HCT116 (cell line): ENCODE measurements around the gene GK. TPM values are rescaled to one million over a fixed set of nuclear protein-coding genes. Genes with fewer than 3 reads are reported as not detected.

Experiments used
- ATAC-seq: fragments of 200-7000 bp; cut with Tn5 transposase; 2 replicates; pipeline ENCODE4 v1.9.1; 2020; ENCODE audit warnings: mild to moderate bottlenecking, moderate library complexity
- BruUV-seq: library from RNA; stranded (reverse); fragments of 400-500 nt; replicated peaks from 2 replicates; lab custom pipeline; 2021; lab: Mats Ljungman, UMichigan
- CTCF ChIA-PET: fragments of 300-600 bp; sonication (Branson Sonifier 250); formaldehyde crosslinking; loops from one replicate; lab custom pipeline; 2021; ENCODE audit warnings: antibody characterized with exemption; lab: Charles Lee
- POLR2A ChIA-PET: fragments of 300-600, 350-600 bp; sonication (Branson Sonifier 250); formaldehyde crosslinking; loops from one replicate; lab custom pipeline; 2021; ENCODE audit warnings: antibody characterized with exemption; lab: Charles Lee
- RAD21 ChIA-PET, 2 experiments: fragments of 300-600 bp; sonication (Branson Sonifier 250); formaldehyde crosslinking; loops; one replicate each; lab custom pipeline; 2023; ENCODE audit warnings: low total read pairs in 2 of 2; ENCODE audit not compliant: uncharacterized antibody in 2 of 2, unreplicated experiment in 2 of 2, low non-redundant PET in 1 of 2; lab: Charles Lee
- DNase-seq: peaks from one replicate; pipeline ENCODE4 v3.0.0-alpha.2; 2010; ENCODE audit warnings: low read depth, low spot score
- H2AFZ ChIP-seq: fragments of 200-600 bp; shearing (Covaris generic), sonication (generic); 2 replicates; pipeline ENCODE4 v1.6.1; 2017; ENCODE audit warnings: low read depth, mixed run types, mixed read lengths, antibody characterized with exemption, low read length; ENCODE audit not compliant: poor library complexity, severe bottlenecking
- H3K27ac ChIP-seq: 2 replicates; pipeline ENCODE4 v1.5.1; 2012; ENCODE audit warnings: low read depth, low read length
- H3K27me3 ChIP-seq: fragments of 200-600 bp; sonication (generic); 2 replicates; pipeline ENCODE4 v1.6.1; 2016; ENCODE audit warnings: mixed run types, low read length, mixed read lengths; ENCODE audit not compliant: insufficient read depth
- H3K36me3 ChIP-seq, 2 experiments: fragments of 200-500 bp in 1 of 2; fragments of 200-600 bp in 1 of 2; sonication (Bioruptor generic) in 1 of 2; sonication (generic) in 1 of 2; 2 replicates each; pipeline versions ENCODE4 v1.5.1 to v1.6.1; 2014 to 2016; ENCODE audit warnings: low read length in 2 of 2, inconsistent platforms in 1 of 2, mixed read lengths in 1 of 2, mixed run types in 1 of 2; ENCODE audit not compliant: insufficient read depth in 2 of 2, control insufficient read depth in 1 of 2
- H3K4me1 ChIP-seq, 2 experiments: fragments of 200-600 bp in 1 of 2; sonication (generic) in 1 of 2; 2 replicates each; pipeline versions ENCODE4 v1.5.1 to v1.6.1; 2012 to 2017; ENCODE audit warnings: low read length in 2 of 2, inconsistent platforms in 1 of 2, mild to moderate bottlenecking in 1 of 2, mixed read lengths in 1 of 2, mixed run types in 1 of 2, moderate library complexity in 1 of 2; ENCODE audit not compliant: insufficient read depth in 2 of 2, control insufficient read depth in 1 of 2
- H3K4me2 ChIP-seq: fragments of 200-600 bp; sonication (generic); 2 replicates; pipeline ENCODE4 v1.6.1; 2017; ENCODE audit warnings: mixed run types, low read length, mixed read lengths
- H3K4me3 ChIP-seq, 2 experiments: fragments of 200-600 bp in 1 of 2; sonication (generic) in 1 of 2; replicated peaks in 1 of 2; 2 replicates each; pipeline ENCODE4 v1.5.1; 2011 to 2016; ENCODE audit warnings: low read length in 2 of 2, control low read depth in 1 of 2, low read depth in 1 of 2, mild to moderate bottlenecking in 1 of 2, mixed read lengths in 1 of 2, mixed run types in 1 of 2
- H3K79me2 ChIP-seq: fragments of 200-600 bp; sonication (generic); 2 replicates; pipeline ENCODE4 v1.6.1; 2017; ENCODE audit warnings: mild to moderate bottlenecking, mixed run types, low read length, moderate library complexity, mixed read lengths; ENCODE audit not compliant: insufficient read depth
- H3K9ac ChIP-seq: fragments of 200-600 bp; sonication (generic); 2 replicates; pipeline ENCODE4 v1.6.1; 2016; ENCODE audit warnings: low read length, mixed read lengths
- H3K9me2 ChIP-seq: fragments of 200-600 bp; sonication (generic), shearing (Covaris generic); 2 replicates; pipeline ENCODE4 v1.6.1; 2017; ENCODE audit warnings: mixed run types, mild to moderate bottlenecking, moderate library complexity; ENCODE audit not compliant: insufficient read depth
- H3K9me3 ChIP-seq, 2 experiments: fragments of 200-500 bp in 1 of 2; fragments of 200-600 bp in 1 of 2; sonication (Bioruptor generic) in 1 of 2; sonication (generic) in 1 of 2; 2 replicates each; pipeline ENCODE4 v1.6.1; 2014 to 2017; ENCODE audit warnings: low read length in 2 of 2, mixed read lengths in 2 of 2, inconsistent platforms in 1 of 2, low read depth in 1 of 2, mild to moderate bottlenecking in 1 of 2, mixed run types in 1 of 2, moderate library complexity in 1 of 2; ENCODE audit not compliant: control insufficient read depth in 1 of 2, insufficient read depth in 1 of 2
- H4K20me1 ChIP-seq: fragments of 200-600 bp; sonication (generic), shearing (Covaris generic); 2 replicates; pipeline ENCODE4 v1.6.1; 2017; ENCODE audit warnings: mixed run types, mild to moderate bottlenecking, moderate library complexity; ENCODE audit not compliant: insufficient read depth
- ELF1 ChIP-seq: IDR thresholded peaks from 2 replicates; pipeline ENCODE4 v1.6.1; 2012; ENCODE audit warnings: low read depth, borderline replicate concordance
- MAX ChIP-seq: IDR thresholded peaks from 2 replicates; pipeline ENCODE4 v1.6.1; 2012
- RAD21 ChIP-seq: IDR thresholded peaks from 2 replicates; pipeline ENCODE4 v1.6.1; 2012; ENCODE audit warnings: low read depth, mild to moderate bottlenecking
- TCF7L2 ChIP-seq: IDR thresholded peaks from 2 replicates; pipeline ENCODE4 v1.7.0; 2011; ENCODE audit warnings: borderline replicate concordance, inconsistent platforms; ENCODE audit not compliant: insufficient read depth, insufficient read length; ENCODE audit errors: extremely low read depth
- ZFX ChIP-seq: fragments of 450-650 bp; IDR thresholded peaks from 2 replicates; pipeline ENCODE4 v1.6.1; 2017
- ZNF274 ChIP-seq: fragments of 200-500 bp; sonication (Bioruptor generic); IDR thresholded peaks from 2 replicates; pipeline ENCODE4 v1.6.1; 2014; ENCODE audit warnings: mild to moderate bottlenecking, low read depth, low read length, inconsistent platforms
- intact Hi-C: fragments of 100-400 bp; cut with micrococcal nuclease; formaldehyde crosslinking; loops from 2 replicates; pipeline ENCODE4 v1.10.0; 2022
- total RNA-seq: library from RNA; stranded (reverse); gene quantifications from one replicate; pipeline ENCODE4 v1.2.1, GENCODE V29; 2021; ENCODE audit not compliant: unreplicated experiment
- TF ChIP-seq, protein P1 (sequence below), 3 experiments: fragments of 200-600 bp in 1 of 3; sonication (generic) in 1 of 3; IDR thresholded peaks in 2 of 3; conservative IDR thresholded peaks in 1 of 3; 2 replicates each; pipeline ENCODE4 v1.5.1; 2012 to 2017; ENCODE audit warnings: low read depth in 2 of 3, low read length in 2 of 3, antibody characterized with exemption in 1 of 3, borderline replicate concordance in 1 of 3, control low read depth in 1 of 3, mild to moderate bottlenecking in 1 of 3, mixed read lengths in 1 of 3, mixed run types in 1 of 3, moderate library complexity in 1 of 3; ENCODE audit not compliant: insufficient read depth in 1 of 3

Gene GK
- total RNA-seq, 1 experiment from 2014 or later: 4.3 TPM

- TF ChIP-seq MAX (no peak), ZFX (no peak), RAD21 (no peak), ZNF274 (no peak), TCF7L2 (no peak)
- TF ChIP-seq, protein P1, sequence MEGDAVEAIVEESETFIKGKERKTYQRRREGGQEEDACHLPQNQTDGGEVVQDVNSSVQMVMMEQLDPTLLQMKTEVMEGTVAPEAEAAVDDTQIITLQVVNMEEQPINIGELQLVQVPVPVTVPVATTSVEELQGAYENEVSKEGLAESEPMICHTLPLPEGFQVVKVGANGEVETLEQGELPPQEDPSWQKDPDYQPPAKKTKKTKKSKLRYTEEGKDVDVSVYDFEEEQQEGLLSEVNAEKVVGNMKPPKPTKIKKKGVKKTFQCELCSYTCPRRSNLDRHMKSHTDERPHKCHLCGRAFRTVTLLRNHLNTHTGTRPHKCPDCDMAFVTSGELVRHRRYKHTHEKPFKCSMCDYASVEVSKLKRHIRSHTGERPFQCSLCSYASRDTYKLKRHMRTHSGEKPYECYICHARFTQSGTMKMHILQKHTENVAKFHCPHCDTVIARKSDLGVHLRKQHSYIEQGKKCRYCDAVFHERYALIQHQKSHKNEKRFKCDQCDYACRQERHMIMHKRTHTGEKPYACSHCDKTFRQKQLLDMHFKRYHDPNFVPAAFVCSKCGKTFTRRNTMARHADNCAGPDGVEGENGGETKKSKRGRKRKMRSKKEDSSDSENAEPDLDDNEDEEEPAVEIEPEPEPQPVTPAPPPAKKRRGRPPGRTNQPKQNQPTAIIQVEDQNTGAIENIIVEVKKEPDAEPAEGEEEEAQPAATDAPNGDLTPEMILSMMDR (IDR thresholded peaks at IDR 0.05 in 2 of 3, conservative IDR thresholded peaks at IDR 0.05 in 1 of 3; ENCODE audit: borderline replicate concordance in 1 of 3, insufficient read depth in 1 of 3, low read depth in 2 of 3, low read length in 2 of 3): no peak
- no peak overlapping the region for H2AFZ ChIP-seq
- H3K4me2 ChIP-seq: no peak overlapping the region
- no peaks in the 10 kb centered on the region for H3K36me3 ChIP-seq
- ATAC-seq: no peak
- no TSS peak for BruUV-seq
- DNase-seq: no peak
- no peaks in the 10 kb centered on the region for H3K9me3 ChIP-seq
- H3K27me3 ChIP-seq: no peaks in the 10 kb centered on the region
- H3K9ac ChIP-seq: no peak overlapping the region
- RAD21 ChIA-PET: no interaction called here
- CTCF ChIA-PET: no interaction called here
- no peaks in the 10 kb centered on the region for H4K20me1 ChIP-seq
- no peak overlapping the region for H3K4me3 ChIP-seq
- no peaks in the 10 kb centered on the region for H3K79me2 ChIP-seq
- intact Hi-C loops: no loop called here
- no peaks in the 10 kb centered on the region for H3K4me1 ChIP-seq
- POLR2A ChIA-PET: no interaction called here
- no peaks in the 10 kb centered on the region for H3K9me2 ChIP-seq
- no peak overlapping the region for H3K27ac ChIP-seq
Measured at GRCh38 chrX:30615229-30615628, 38.0 kb upstream of the GK start.

- Histone ChIP-seq H3K9me3 (no peaks in the 10 kb centered on the region), H3K9me2 (no peaks in the 10 kb centered on the region), H3K27ac (no peak overlapping the region), H3K27me3 (no peaks in the 10 kb centered on the region), H3K36me3 (no peaks in the 10 kb centered on the region)
- DNase-seq: no peak
- RAD21 ChIA-PET: no interaction called here
- TF ChIP-seq RAD21 (0 out of 2 replicates have a peak, but pooled peaks have one; percentile 20), ELF1 (no peak)
- TF ChIP-seq, protein P1 (IDR thresholded peaks at IDR 0.05 in 2 of 3, conservative IDR thresholded peaks at IDR 0.05 in 1 of 3; ENCODE audit: borderline replicate concordance in 1 of 3, insufficient read depth in 1 of 3, low read depth in 2 of 3, low read length in 2 of 3): 0 out of 6 replicates have a peak, but pooled peaks of 1 of the 3 experiments have one; percentile 14
- TF ChIP-seq, all 23 proteins: peak for 2
- ATAC-seq: peak; percentile 72
- Histone ChIP-seq H3K4me2 (no peak overlapping the region), H3K9ac (no peak overlapping the region), H4K20me1 (no peaks in the 10 kb centered on the region), H2AFZ (no peak overlapping the region), H3K4me3 (no peak overlapping the region), H3K79me2 (no peaks in the 10 kb centered on the region), H3K4me1 (no peaks in the 10 kb centered on the region)
- ChIA-PET CTCF (interaction anchor here (2.0 kb wide), 1 partner anchor 48 kb away, joined by 7 read pairs; no protein-coding TSS in a partner anchor), POLR2A (interaction anchor here (0.7 kb wide), 1 partner anchor 25 kb away, joined by 3 read pairs; no protein-coding TSS in a partner anchor)
- intact Hi-C loops: no loop called here
- no TSS peak for BruUV-seq
Measured at GRCh38 chrX:30618160-30618765, 35.0 kb upstream of the GK start.
